ENCODE results near the gene LRRC56.

The LRRC56 gene

GRCh38 chr11:576811-577610 is 39.7 kb downstream of the LRRC56 start:
- CTCF ChIA-PET, result no interaction called here
- H3K27ac ChIP-seq, result peak overlapping the region; percentile 94
- no peak for DNase-seq (ENCODE audit: low spot score)
- TF ChIP-seq, protein P1, sequence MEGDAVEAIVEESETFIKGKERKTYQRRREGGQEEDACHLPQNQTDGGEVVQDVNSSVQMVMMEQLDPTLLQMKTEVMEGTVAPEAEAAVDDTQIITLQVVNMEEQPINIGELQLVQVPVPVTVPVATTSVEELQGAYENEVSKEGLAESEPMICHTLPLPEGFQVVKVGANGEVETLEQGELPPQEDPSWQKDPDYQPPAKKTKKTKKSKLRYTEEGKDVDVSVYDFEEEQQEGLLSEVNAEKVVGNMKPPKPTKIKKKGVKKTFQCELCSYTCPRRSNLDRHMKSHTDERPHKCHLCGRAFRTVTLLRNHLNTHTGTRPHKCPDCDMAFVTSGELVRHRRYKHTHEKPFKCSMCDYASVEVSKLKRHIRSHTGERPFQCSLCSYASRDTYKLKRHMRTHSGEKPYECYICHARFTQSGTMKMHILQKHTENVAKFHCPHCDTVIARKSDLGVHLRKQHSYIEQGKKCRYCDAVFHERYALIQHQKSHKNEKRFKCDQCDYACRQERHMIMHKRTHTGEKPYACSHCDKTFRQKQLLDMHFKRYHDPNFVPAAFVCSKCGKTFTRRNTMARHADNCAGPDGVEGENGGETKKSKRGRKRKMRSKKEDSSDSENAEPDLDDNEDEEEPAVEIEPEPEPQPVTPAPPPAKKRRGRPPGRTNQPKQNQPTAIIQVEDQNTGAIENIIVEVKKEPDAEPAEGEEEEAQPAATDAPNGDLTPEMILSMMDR (conservative IDR thresholded peaks at IDR 0.05; ENCODE audit: low read depth), result no peak
- POLR2A ChIA-PET (ENCODE audit: low non-redundant PET), result no interaction called here

DNA sequence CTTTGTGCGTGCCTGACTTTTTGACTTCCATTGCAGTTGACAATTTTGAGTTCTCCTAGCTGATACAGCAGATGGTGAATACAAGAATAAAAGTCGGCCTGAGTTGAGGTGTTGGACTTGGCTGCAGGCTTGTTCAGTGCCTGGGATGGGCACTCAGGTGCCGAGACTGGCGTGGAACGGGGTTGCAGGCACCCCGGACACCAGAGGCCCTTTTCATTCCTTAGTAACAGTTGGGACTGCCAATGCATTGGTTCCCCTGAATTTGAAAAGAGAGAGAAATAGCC is 40.2 kb downstream of the LRRC56 start:
- no peak for DNase-seq (ENCODE audit: low spot score)
- TF ChIP-seq, protein P1 (conservative IDR thresholded peaks at IDR 0.05; ENCODE audit: low read depth), result no peak
- POLR2A ChIA-PET (ENCODE audit: low non-redundant PET), result no interaction called here
- CTCF ChIA-PET, result no interaction called here
- H3K27ac ChIP-seq, result peak overlapping the region; percentile 94

GRCh38 chr11:578276-579035 is 41.1 kb downstream of the LRRC56 start:
- CTCF ChIA-PET, result interaction anchor here (0.5 to 0.6 kb wide), 2 partner anchors 23 to 163 kb away, joined by 7 read pairs; no protein-coding TSS in a partner anchor
- DNase-seq (ENCODE audit: low spot score), result no peak
- POLR2A ChIA-PET (ENCODE audit: low non-redundant PET), result interaction anchor here (0.6 kb wide), 1 partner anchor 172 kb away, joined by 3 read pairs; no protein-coding TSS in a partner anchor
- TF ChIP-seq, protein P1 (conservative IDR thresholded peaks at IDR 0.05; ENCODE audit: low read depth), result no peak
- H3K27ac ChIP-seq, result peak overlapping the region; percentile 94

DNA sequence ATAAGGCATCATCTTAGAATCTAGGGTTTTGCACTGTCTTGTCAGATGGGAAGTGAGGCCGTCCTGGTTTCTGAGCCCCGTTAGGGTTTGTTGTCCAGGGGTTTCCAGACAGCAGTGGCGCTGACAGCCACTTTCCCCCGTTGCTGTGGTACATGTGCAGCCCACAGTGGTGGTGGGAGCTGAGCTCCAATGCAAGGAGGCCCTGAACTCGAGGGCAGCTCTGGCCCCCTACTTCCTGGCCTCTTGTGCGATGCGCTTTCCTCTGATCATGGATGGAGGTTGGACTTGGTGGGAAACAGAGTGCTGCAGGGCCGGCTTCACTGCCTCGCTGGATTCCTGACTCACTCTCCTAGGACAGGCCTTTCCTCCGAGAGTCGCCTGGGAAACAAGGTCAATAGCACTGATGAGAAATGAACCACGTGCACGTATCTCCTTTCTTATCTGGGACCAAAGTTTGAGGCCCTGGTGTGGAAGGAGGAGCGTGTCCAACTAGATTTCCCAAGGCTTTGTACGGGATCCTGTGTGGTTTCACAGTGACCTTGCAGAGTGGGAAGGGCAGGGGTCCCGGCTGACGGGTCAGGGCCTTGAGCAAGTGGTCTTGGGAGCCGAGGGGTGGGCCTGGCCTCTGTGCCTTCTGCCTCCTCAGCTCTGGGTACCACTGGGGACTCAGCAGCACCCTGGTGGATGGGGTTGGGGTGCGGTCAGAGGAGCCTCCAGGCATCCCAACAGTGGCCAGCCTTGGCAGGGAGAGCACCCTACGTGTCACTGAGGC is 42.7 kb downstream of the LRRC56 start:
- TF ChIP-seq, protein P1 (conservative IDR thresholded peaks at IDR 0.05; ENCODE audit: low read depth), result no peak
- DNase-seq (ENCODE audit: low spot score), result no peak
- POLR2A ChIA-PET (ENCODE audit: low non-redundant PET), result no interaction called here
- peak overlapping the region; percentile 94 for H3K27ac ChIP-seq
- CTCF ChIA-PET, result interaction anchor here (0.6 kb wide), 1 partner anchor 203 kb away, joined by 3 read pairs; no protein-coding TSS in a partner anchor

DNA sequence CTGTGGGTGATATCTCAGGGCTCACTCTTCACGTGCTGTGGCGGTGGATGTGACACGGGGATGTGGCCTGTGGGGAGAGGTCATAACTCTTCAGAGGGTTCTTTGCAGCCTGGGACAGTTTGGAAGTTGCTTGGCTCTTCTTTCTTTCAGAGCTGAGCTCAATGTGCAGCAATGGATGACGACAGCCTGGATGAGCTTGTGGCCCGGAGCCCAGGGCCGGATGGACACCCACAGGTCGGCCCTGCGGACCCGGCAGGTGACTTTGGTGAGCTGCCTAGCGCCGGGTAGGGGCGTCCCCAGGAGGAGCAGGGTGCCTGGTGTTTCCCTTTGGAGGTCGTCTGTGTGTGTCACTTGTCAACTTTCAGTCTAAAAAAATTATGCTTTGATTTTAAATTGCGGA is 44.0 kb downstream of the LRRC56 start:
- DNase-seq (ENCODE audit: low spot score), result no peak
- POLR2A ChIA-PET (ENCODE audit: low non-redundant PET), result interaction anchor here (0.7 kb wide), 1 partner anchor 205 kb away, joined by 3 read pairs; no protein-coding TSS in a partner anchor
- TF ChIP-seq, protein P1 (conservative IDR thresholded peaks at IDR 0.05; ENCODE audit: low read depth), result no peak

GRCh38 chr11:581752-582151 is 44.4 kb downstream of the LRRC56 start:
- DNase-seq (ENCODE audit: low spot score), result no peak
- POLR2A ChIA-PET (ENCODE audit: low non-redundant PET), result interaction anchor here (0.7 kb wide), 1 partner anchor 205 kb away, joined by 3 read pairs; no protein-coding TSS in a partner anchor
- peak overlapping the region; percentile 94; the same call in 1 of the 2 replicates for H3K27ac ChIP-seq
- CTCF ChIA-PET, result no interaction called here
- TF ChIP-seq, protein P1 (conservative IDR thresholded peaks at IDR 0.05; ENCODE audit: low read depth), result no peak

More for the DNA sequence above, 44.0 kb downstream of the LRRC56 start:
- peak overlapping the region; percentile 94 for H3K27ac ChIP-seq
- CTCF ChIA-PET, result no interaction called here
